H4 (cell line): ENCODE results near the gene DNASE1L2. TPM values are rescaled to one million over a fixed set of nuclear protein-coding genes. Genes with fewer than 3 reads are reported as not detected.
"Not testable (repeated sequence)": the region's sequence is repeated elsewhere in the genome, so short reads cannot be mapped to it uniquely, and the experiment has no call there.

Source experiments
- DNase-seq: peaks from one replicate; pipeline ENCODE4 v3.0.0-alpha.2; 2015; ENCODE audit warnings: low spot score
- total RNA-seq: library from RNA; depleted of rRNA; stranded (reverse); fragments of >200 nt; shearing (Covaris generic); gene quantifications from 2 replicates; pipeline ENCODE4 v1.2.3, GENCODE V29; 2014

DNASE1L2 gene
- total RNA-seq, 1 experiment from 2014 or later, result 0.10 TPM

- DNase-seq, result not testable (repeated sequence)
These were observed 4.1 kb downstream of the DNASE1L2 start for GRCh38 chr16:2240331-2240730.

- DNase-seq, result no peak
These were observed 6.4 kb downstream of the DNASE1L2 start for GRCh38 chr16:2242598-2242997.

- DNase-seq, result no peak
These were observed 6.8 kb downstream of the DNASE1L2 start for GRCh38 chr16:2243031-2243528.

- DNase-seq, result no peak
These were observed 7.5 kb downstream of the DNASE1L2 start for GRCh38 chr16:2243781-2244180.

- DNase-seq, result no peak
These were observed 8.1 kb downstream of the DNASE1L2 start for GRCh38 chr16:2244301-2244700.

- no peak for DNase-seq
These were observed 8.9 kb downstream of the DNASE1L2 start for GRCh38 chr16:2244926-2245795.

GRCh38 chr16:2246301-2246885 lies 10.1 kb downstream of the DNASE1L2 start:
- DNase-seq, result no peak

- no peak for DNase-seq
These were observed 14.5 kb downstream of the DNASE1L2 start for GRCh38 chr16:2250652-2251295.

- peak; percentile 88 for DNase-seq
These were observed 15.3 kb downstream of the DNASE1L2 start, which contains the start of gene ECI1 for GRCh38 chr16:2251296-2252111. Gene ECI1 (minus strand): TSS chr16:2251587. CDS start chr16:2251566, 21 bp downstream.

- no peak for DNase-seq
These were observed 16.5 kb downstream of the DNASE1L2 start for GRCh38 chr16:2252806-2253148.

GRCh38 chr16:2253293-2253692 lies 17.0 kb downstream of the DNASE1L2 start:
- no peak for DNase-seq

GRCh38 chr16:2256531-2257140 lies 20.4 kb downstream of the DNASE1L2 start:
- no peak for DNase-seq

- DNase-seq, result no peak
These were observed 21.5 kb downstream of the DNASE1L2 start for GRCh38 chr16:2257726-2258125.

- DNase-seq, result not testable (repeated sequence)
These were observed 22.3 kb downstream of the DNASE1L2 start for GRCh38 chr16:2258530-2258929.

GRCh38 chr16:2260250-2260649 lies 24.0 kb downstream of the DNASE1L2 start:
- DNase-seq, result no peak

GRCh38 chr16:2263026-2263425 lies 26.8 kb downstream of the DNASE1L2 start:
- DNase-seq, result not testable (repeated sequence)

- DNase-seq, result not testable (repeated sequence)
These were observed 30.6 kb downstream of the DNASE1L2 start for GRCh38 chr16:2266887-2267286.

- peak; percentile 36 for DNase-seq
These were observed 31.3 kb downstream of the DNASE1L2 start for GRCh38 chr16:2267505-2267912.

GRCh38 chr16:2267913-2268666 lies 31.8 kb downstream of the DNASE1L2 start, which contains the start of gene RNPS1:
Gene RNPS1 (minus strand): TSS chr16:2268126. CDS start chr16:2264643, 3,483 bp downstream.
- peak; percentile 89 for DNase-seq

- no peak for DNase-seq
These were observed 33.8 kb downstream of the DNASE1L2 start for GRCh38 chr16:2270070-2270462.
